ENCODE measurements around the gene CPTP.

- TF ChIP-seq CTCF (IDR thresholded peaks at IDR 0.05; ENCODE audit: poor library complexity, severe bottlenecking) (no peak), POLR2AphosphoS5 (IDR thresholded peaks at IDR 0.05) (no peak), REST (IDR thresholded peaks at IDR 0.05; ENCODE audit: borderline replicate concordance) (no peak), EZH2 (IDR thresholded peaks at IDR 0.05; ENCODE audit: borderline replicate concordance, insufficient read depth, low read length, poor library complexity, severe bottlenecking) (no peak), RAD21 (conservative IDR thresholded peaks at IDR 0.05) (no peak)
These were observed 16.4 kb downstream of the CPTP start for GRCh38 chr1:1340791-1341548.

Data from neural cell (in vitro differentiated cells).